GM10248 (cell line): ENCODE measurements around the gene ABLIM2.

Source experiments
- CTCF ChIA-PET: fragments of 300-600 bp; sonication (Branson Sonifier 250); formaldehyde crosslinking; extraction: SDS; loops from one replicate; lab custom pipeline; 2021; ENCODE audit warnings: antibody characterized with exemption; lab: Yijun Ruan, JAX
- POLR2A ChIA-PET: fragments of 350-650 bp; sonication (Branson Sonifier 250); formaldehyde crosslinking; extraction: SDS; loops from one replicate; lab custom pipeline; 2020; ENCODE audit warnings: antibody characterized with exemption; lab: Yijun Ruan, JAX
- DNase-seq: peaks from one replicate; pipeline ENCODE4 v3.0.0; 2012; ENCODE audit errors: extremely low spot score
- CTCF ChIP-seq: IDR thresholded peaks from 2 replicates; pipeline ENCODE4 v1.5.1; 2012; ENCODE audit warnings: mild to moderate bottlenecking, low read depth; ENCODE audit errors: extremely low read depth, missing control alignments, control extremely low read depth

Gene ABLIM2

GRCh38 chr4:7929118-7929951 lies 229.3 kb downstream of the ABLIM2 start:
- no peak for DNase-seq
- CTCF ChIA-PET, result interaction anchor here (0.7 to 2.4 kb wide), 11 partner anchors 9 to 127 kb away, joined by 3 to 6 read pairs (median 4); no protein-coding TSS in a partner anchor
- peak; percentile 18 for TF ChIP-seq CTCF
- POLR2A ChIA-PET, result no interaction called here

- POLR2A ChIA-PET, result no interaction called here
Observed at GRCh38 chr4:7928711-7929110, 229.9 kb downstream of the ABLIM2 start.

GRCh38 chr4:7926822-7927221 lies 231.8 kb downstream of the ABLIM2 start:
- no peak for TF ChIP-seq CTCF
- DNase-seq, result no peak
- ChIA-PET CTCF (interaction anchor here (0.9 to 2.2 kb wide), 6 partner anchors 9 to 124 kb away, joined by 3 to 8 read pairs (median 4); no protein-coding TSS in a partner anchor), POLR2A (no interaction called here)

More at GRCh38 chr4:7928711-7929110, 229.9 kb downstream of the ABLIM2 start:
- no peak for TF ChIP-seq CTCF
- DNase-seq, result no peak
- CTCF ChIA-PET, result interaction anchor here (0.9 to 1.5 kb wide), 5 partner anchors 22 to 127 kb away, joined by 3 to 6 read pairs (median 3); no protein-coding TSS in a partner anchor

- DNase-seq, result no peak
- TF ChIP-seq CTCF, result no peak
- POLR2A ChIA-PET, result no interaction called here
- CTCF ChIA-PET, result interaction anchor here (0.6 kb wide), 1 partner anchor 9 kb away, joined by 3 read pairs; no protein-coding TSS in a partner anchor
Observed at GRCh38 chr4:7924570-7924969, 234.0 kb downstream of the ABLIM2 start.

GRCh38 chr4:7924163-7924562 lies 234.4 kb downstream of the ABLIM2 start:
- TF ChIP-seq CTCF, result no peak
- ChIA-PET POLR2A (no interaction called here), CTCF (interaction anchor here (1.6 kb wide), 1 partner anchor 17 kb away, joined by 4 read pairs; no protein-coding TSS in a partner anchor)
- DNase-seq, result no peak

GRCh38 chr4:7922466-7922865 lies 236.1 kb downstream of the ABLIM2 start:
- ChIA-PET POLR2A (no interaction called here), CTCF (interaction anchor here (1.6 kb wide), 1 partner anchor 18 kb away, joined by 4 read pairs; no protein-coding TSS in a partner anchor)
- no peak for DNase-seq
- TF ChIP-seq CTCF, result no peak
